ENCODE measurements around the gene PRKN.

- no peak for TF ChIP-seq CTCF (IDR thresholded peaks at IDR 0.05)
- TF ChIP-seq POLR2A (IDR thresholded peaks at IDR 0.05): no peak
Observed at GRCh38 chr6:162026031-162026430, 701.5 kb downstream of the PRKN start.
